ENCODE results near the gene IGSF3.
"Not testable (repeated sequence)": the region's sequence is repeated elsewhere in the genome, so short reads cannot be mapped to it uniquely, and the experiment has no call there.

DNA sequence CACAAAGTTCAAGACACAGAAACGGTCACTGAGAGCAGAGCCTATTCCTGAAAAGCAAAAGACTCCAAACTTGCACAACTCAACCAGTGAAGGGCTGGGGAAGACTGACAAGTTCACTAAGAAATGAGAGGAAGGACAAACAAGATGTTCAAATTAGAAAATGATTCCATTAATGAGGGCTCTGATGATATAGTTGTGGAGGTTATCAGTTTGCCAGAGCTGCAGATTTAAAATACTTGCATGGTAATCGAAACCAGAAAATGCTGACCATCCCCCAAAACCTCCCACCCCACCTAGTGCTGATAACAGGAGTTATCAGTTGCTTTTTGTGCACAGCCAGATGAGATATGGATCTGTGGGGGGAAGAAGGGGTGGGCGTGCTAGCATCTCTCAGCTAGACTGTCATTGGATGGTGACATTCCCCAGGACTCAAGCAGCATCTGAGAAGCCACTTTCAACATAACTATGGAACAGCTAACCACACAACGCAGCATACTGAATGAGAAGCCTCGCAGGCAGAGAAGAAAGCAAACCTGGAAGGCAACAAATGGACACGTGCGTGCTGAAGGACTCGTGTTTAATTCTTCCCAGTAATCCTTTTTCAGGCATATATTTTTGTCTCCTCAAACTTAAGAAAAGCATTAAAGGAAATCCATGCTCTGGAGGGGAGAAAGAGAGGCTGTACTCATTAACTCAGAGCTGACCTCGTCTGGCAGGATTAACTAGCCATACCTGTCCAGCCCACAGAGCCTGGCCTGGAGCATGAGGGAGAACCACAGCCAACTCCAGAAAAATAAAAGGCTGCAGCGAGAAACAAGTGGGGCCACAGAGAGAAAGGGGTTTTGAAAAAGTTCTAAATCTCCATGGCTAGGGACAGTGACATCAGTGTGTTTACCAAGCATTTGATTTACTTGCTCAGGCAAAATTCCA lies 35.3 kb downstream of the IGSF3 start:
- TF ChIP-seq POLR2A (IDR thresholded peaks at IDR 0.05), result not testable (repeated sequence)
- TF ChIP-seq, protein P1, sequence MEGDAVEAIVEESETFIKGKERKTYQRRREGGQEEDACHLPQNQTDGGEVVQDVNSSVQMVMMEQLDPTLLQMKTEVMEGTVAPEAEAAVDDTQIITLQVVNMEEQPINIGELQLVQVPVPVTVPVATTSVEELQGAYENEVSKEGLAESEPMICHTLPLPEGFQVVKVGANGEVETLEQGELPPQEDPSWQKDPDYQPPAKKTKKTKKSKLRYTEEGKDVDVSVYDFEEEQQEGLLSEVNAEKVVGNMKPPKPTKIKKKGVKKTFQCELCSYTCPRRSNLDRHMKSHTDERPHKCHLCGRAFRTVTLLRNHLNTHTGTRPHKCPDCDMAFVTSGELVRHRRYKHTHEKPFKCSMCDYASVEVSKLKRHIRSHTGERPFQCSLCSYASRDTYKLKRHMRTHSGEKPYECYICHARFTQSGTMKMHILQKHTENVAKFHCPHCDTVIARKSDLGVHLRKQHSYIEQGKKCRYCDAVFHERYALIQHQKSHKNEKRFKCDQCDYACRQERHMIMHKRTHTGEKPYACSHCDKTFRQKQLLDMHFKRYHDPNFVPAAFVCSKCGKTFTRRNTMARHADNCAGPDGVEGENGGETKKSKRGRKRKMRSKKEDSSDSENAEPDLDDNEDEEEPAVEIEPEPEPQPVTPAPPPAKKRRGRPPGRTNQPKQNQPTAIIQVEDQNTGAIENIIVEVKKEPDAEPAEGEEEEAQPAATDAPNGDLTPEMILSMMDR (IDR thresholded peaks at IDR 0.05 in 4 of 5, conservative IDR thresholded peaks at IDR 0.05 in 1 of 5), result not testable (repeated sequence)

Measured in gastrocnemius medialis (tissue), 4 donors.